NCI-H1694 treated with DMSO at 0.1 percent for 48 hours (cell line): ENCODE results near the gene C11orf16.
"Not testable (repeated sequence)": the region's sequence is repeated elsewhere in the genome, so short reads cannot be mapped to it uniquely, and the experiment has no call there.

Experiments used
- DNase-seq: peaks from one replicate; lab custom pipeline; 2025; lab: John Stamatoyannopoulos, UW

The C11orf16 gene

GRCh38 chr11:8891185-8891584 is 41.6 kb downstream of the C11orf16 start:
- DNase-seq = not testable (repeated sequence)

- DNase-seq = no peak
Measured at GRCh38 chr11:8886322-8886721, 46.4 kb downstream of the C11orf16 start.

- DNase-seq = not testable (repeated sequence)
Measured at GRCh38 chr11:8881585-8881984, 51.2 kb downstream of the C11orf16 start.

GRCh38 chr11:8878771-8879170 is 54.0 kb downstream of the C11orf16 start:
- no peak for DNase-seq

- DNase-seq = no peak
Measured at GRCh38 chr11:8873741-8874405, 58.9 kb downstream of the C11orf16 start.

- no peak for DNase-seq
Measured at GRCh38 chr11:8871962-8872361, 60.8 kb downstream of the C11orf16 start.

- peak; percentile 40 for DNase-seq
Measured at GRCh38 chr11:8871171-8871775, 61.5 kb downstream of the C11orf16 start.

GRCh38 chr11:8870411-8871170 is 62.2 kb downstream of the C11orf16 start:
- peak; percentile 21 for DNase-seq
